Measurements from ENCODE around the gene BAG5. TPM values are rescaled to one million over a fixed set of nuclear protein-coding genes. Genes with fewer than 3 reads are reported as not detected.

Gene BAG5
- total RNA-seq, 1 experiment from 2014 or later: 29.2 TPM

- peak; percentile 77; the same call in 1 of the 2 replicates for TF ChIP-seq MAX (CRISPR knock-in tag; IDR thresholded peaks at IDR 0.05)
- TF ChIP-seq ZNF671 (CRISPR knock-in tag; IDR thresholded peaks at IDR 0.05): no peak
- TF ChIP-seq NR1H2 (CRISPR knock-in tag; IDR thresholded peaks at IDR 0.05): no peak
Measured at GRCh38 chr14:103528587-103529382, 33.7 kb downstream of the BAG5 start, which contains the start of gene TRMT61A (continued).

GRCh38 chr14:103528146-103528586 lies 34.3 kb downstream of the BAG5 start:
- no peak for DNase-seq (ENCODE audit: low spot score)
- no peaks in the 10 kb centered on the region for H3K9me3 Mint-ChIP-seq
- ChIA-PET CTCF (interaction anchor here (0.8 to 5.8 kb wide), 7 partner anchors 7 to 423 kb away, joined by 3 to 46 read pairs (median 14); no protein-coding TSS in a partner anchor), POLR2A (interaction anchor here (1.1 kb wide), 1 partner anchor 15 kb away, joined by 3 read pairs; no protein-coding TSS in a partner anchor)
- peak overlapping the region; percentile 45; the same call in 1 of the 2 replicates for H3K27ac Mint-ChIP-seq
- H3K36me3 Mint-ChIP-seq: no peaks in the 10 kb centered on the region
- H3K27me3 Mint-ChIP-seq (ENCODE audit: low read depth): peaks cover 27% of the 10 kb centered on the region
- ATAC-seq: no peak
- TF ChIP-seq ZNF219 (CRISPR knock-in tag; IDR thresholded peaks at IDR 0.05; ENCODE audit: borderline replicate concordance) (no peak), PREB (CRISPR knock-in tag; IDR thresholded peaks at IDR 0.05; ENCODE audit: borderline replicate concordance) (no peak), MXD4 (CRISPR knock-in tag; IDR thresholded peaks at IDR 0.05; ENCODE audit: borderline replicate concordance) (no peak), CDX4 (CRISPR knock-in tag; IDR thresholded peaks at IDR 0.05; ENCODE audit: borderline replicate concordance) (no peak), HMGA2 (CRISPR knock-in tag; IDR thresholded peaks at IDR 0.05) (no peak), JAZF1 (CRISPR knock-in tag; IDR thresholded peaks at IDR 0.05) (no peak), OVOL2 (CRISPR knock-in tag; IDR thresholded peaks at IDR 0.05; ENCODE audit: borderline replicate concordance) (no peak), PRRX2 (CRISPR knock-in tag; IDR thresholded peaks at IDR 0.05) (no peak), ZNF138 (CRISPR knock-in tag; conservative IDR thresholded peaks at IDR 0.05) (no peak), GABPB1 (CRISPR knock-in tag; IDR thresholded peaks at IDR 0.05) (no peak), IRF1 (CRISPR knock-in tag; IDR thresholded peaks at IDR 0.05) (no peak), CREB1 (CRISPR knock-in tag; IDR thresholded peaks at IDR 0.05) (no peak), ZBTB43 (CRISPR knock-in tag; IDR thresholded peaks at IDR 0.05) (no peak), AFF4 (CRISPR knock-in tag; IDR thresholded peaks at IDR 0.05; ENCODE audit: borderline replicate concordance) (no peak)
- peaks cover 19% of the 10 kb centered on the region for H3K4me1 Mint-ChIP-seq
- H3K4me3 Mint-ChIP-seq: peak overlapping the region; percentile 93

All from WTC11 (cell line).